ENCODE results near the gene RIT2. TPM values are rescaled to one million over a fixed set of nuclear protein-coding genes. Genes with fewer than 3 reads are reported as not detected.

The RIT2 gene
- total RNA-seq: not detected

DNA sequence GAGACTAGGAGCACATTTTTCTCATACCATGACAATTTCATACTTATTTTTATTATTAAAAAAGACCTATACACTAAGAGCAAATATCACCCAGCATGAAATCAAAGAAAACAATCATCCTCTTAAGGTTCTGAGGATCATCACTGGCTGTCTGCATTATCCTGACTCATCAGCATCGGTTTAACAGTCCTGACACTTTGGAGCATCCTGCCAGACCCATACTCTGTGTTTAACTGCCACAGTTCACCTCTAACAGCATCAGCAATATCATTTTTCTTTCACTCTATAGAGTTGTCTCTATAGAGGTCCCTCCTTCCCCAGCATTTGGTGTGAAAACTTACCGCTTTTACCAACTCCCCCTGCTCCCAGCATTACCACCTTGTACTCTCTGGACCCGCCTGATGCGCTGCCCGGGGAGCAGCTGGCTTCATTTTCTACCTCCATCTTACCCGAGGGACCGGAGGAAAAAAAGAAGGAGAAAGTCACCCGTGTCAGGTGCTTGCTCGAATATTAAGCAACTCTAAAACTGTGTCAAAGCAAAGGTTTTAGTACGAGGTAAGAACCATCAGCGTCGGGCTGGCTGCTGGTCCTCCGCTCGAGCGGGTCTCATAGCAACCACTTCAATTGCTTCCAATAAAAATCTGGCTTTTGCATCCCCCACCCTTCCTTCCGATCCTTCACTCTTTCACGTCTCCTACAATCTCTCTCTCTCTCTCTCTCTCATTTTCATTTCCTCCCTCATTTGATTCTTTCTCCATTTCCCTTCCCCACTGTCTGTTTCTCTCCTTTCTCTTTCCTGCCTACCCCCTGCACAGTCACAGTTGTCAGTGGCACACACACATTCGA lies at the start of gene RIT2:
Gene RIT2, minus strand, starts transcription at position 610 of the 846 bp plus-strand sequence.
- DNase-seq (ENCODE audit: low spot score): no peak
- no peaks in the 10 kb centered on the region for H3K27me3 Mint-ChIP-seq
- peaks cover 3% of the 10 kb centered on the region for H3K9me3 Mint-ChIP-seq
- no peaks in the 10 kb centered on the region for H3K36me3 Mint-ChIP-seq
- H3K4me3 Mint-ChIP-seq: no peak within 1 kb of the TSS
- ATAC-seq: no peak
- no peak within 1 kb of the TSS for H3K27ac Mint-ChIP-seq
- H3K4me1 Mint-ChIP-seq (ENCODE audit: low read depth in 2 of 2): no peaks in the 10 kb centered on the region

DNA sequence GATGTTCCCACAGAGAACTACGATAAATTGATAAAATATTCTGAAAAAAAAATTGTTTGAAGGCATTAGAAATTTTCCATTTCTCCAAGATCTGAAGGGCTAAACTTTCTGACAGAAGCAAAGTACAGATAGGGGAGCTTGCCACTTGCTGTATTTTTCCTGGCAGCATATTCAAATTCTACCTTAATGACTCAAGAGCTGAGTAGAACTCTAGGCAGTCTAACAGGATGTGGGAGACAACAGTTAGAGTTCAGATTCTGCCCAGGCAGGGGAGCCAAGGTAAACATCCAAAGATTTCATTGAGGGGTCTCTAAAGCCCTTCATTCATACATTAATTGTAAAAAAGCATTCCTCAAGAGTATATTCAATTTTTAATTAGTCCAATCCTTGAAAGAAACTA lies 46.0 kb upstream of the RIT2 start:
- Mint-ChIP-seq H3K27me3 (no peaks in the 10 kb centered on the region), H3K4me3 (no peak overlapping the region)

DNA sequence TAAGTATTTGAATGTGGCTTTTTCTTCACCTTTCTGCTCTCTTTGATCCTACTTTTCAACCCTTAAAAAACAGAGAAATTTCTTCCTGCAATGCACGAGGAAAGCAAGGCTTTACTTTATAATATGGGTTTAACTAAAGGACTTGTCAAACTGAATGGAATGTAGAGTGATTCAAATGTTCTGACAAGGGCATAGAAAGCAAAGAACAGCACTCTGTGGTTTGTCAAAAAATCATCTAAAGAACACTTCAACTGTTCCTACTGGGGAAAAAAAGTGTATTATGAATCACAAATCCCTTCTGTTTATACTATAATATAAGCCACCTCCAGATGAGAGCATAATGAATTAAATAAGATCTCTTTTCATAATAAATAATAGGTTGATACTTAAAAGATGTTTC lies 45.0 kb upstream of the RIT2 start:
- H3K4me1 Mint-ChIP-seq (ENCODE audit: low read depth in 2 of 2): no peaks in the 10 kb centered on the region
- H3K27me3 Mint-ChIP-seq: no peaks in the 10 kb centered on the region
- peaks cover 4% of the 10 kb centered on the region for H3K9me3 Mint-ChIP-seq
- no peak for ATAC-seq
- H3K36me3 Mint-ChIP-seq: no peaks in the 10 kb centered on the region
- no peak overlapping the region for H3K4me3 Mint-ChIP-seq
- no peak for DNase-seq (ENCODE audit: low spot score)
- no peak overlapping the region for H3K27ac Mint-ChIP-seq

More for the DNA sequence above, 46.0 kb upstream of the RIT2 start:
- no peak for DNase-seq (ENCODE audit: low spot score)
- no peaks in the 10 kb centered on the region for H3K4me1 Mint-ChIP-seq (ENCODE audit: low read depth in 2 of 2)
- no peak for ATAC-seq
- H3K27ac Mint-ChIP-seq: no peak overlapping the region
- H3K36me3 Mint-ChIP-seq: no peaks in the 10 kb centered on the region
- peaks cover 4% of the 10 kb centered on the region for H3K9me3 Mint-ChIP-seq

DNA sequence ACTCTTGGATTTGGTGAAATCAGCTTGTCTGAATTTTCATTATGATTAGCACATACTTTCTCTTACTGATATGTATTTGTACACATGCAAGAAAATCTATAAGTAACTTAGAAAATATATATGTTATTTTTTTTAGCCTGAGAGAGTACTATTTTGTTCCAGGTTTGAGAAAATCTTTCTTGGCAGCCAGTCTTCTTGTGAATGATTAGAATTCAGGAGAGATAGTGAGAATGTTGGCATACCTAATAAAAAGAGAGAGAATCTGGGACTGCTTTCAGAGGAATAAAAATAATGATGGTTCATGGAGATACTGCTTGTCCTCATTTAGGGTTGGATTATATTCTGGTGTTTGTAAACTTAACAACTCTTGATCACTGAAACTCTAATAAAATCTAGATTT lies 44.4 kb upstream of the RIT2 start:
- ATAC-seq (no peak), DNase-seq (ENCODE audit: low spot score) (no peak)
- Mint-ChIP-seq H3K27me3 (no peaks in the 10 kb centered on the region), H3K4me1 (ENCODE audit: low read depth in 2 of 2) (no peaks in the 10 kb centered on the region), H3K27ac (no peak overlapping the region), H3K36me3 (no peaks in the 10 kb centered on the region), H3K9me3 (peaks cover 4% of the 10 kb centered on the region), H3K4me3 (no peak overlapping the region)

DNA sequence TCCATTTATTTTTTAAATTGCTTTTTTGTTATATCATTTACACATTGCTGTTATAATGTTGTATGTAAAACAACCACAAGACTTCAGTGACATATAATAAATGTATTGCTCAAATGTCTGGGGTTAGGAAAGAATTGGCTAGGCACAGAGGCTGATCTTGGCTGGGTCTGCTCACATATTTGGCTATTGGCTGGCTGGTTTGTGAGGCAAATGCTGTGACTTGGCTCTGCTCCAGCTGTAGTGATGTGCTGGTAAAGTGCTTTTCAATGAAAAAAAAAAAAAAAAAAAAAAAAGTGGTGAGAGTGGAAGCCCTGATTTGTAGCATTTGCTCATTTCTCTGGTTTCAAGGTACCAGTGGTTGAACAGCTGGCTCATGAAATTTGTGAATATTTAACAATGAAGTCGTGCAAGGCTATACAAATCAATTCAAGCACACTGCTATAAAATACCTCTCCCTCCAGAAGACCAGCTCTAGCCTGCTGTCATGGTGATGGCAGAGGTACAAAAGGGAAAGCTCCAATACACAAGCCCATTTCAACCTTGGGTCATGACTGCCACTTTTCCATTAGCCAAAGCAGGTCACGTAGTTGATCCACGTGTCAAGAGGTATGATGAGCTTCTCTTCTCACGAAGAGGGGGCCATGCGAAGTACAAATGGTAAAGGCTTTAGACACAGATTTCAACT lies 43.7 kb upstream of the RIT2 start:
- DNase-seq (ENCODE audit: low spot score) (no peak), ATAC-seq (no peak)
- no peaks in the 10 kb centered on the region for H3K4me1 Mint-ChIP-seq (ENCODE audit: low read depth in 2 of 2)
- H3K36me3 Mint-ChIP-seq: no peaks in the 10 kb centered on the region
- H3K9me3 Mint-ChIP-seq: peaks cover 4% of the 10 kb centered on the region
- no peaks in the 10 kb centered on the region for H3K27me3 Mint-ChIP-seq
- H3K27ac Mint-ChIP-seq: no peak overlapping the region
- H3K4me3 Mint-ChIP-seq: no peak overlapping the region

DNA sequence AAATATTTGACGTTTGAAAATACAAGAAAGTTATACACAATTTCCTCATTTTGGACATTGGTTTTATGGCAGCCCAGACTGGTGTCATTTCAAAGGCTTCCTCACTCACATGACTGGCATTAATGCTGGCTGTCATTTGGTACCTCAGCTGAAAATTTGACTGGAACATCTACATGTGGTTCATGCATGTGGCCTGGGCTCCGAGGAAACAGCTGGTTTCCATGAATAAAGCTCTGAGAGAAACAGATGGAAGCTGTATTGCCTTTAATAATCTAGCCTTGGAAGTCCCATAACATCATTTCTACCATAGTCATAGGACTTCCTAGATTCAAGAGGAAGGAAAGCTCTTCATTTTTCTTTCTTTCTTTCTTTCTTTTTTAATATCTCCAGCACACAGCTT lies 42.9 kb upstream of the RIT2 start:
- H3K27ac Mint-ChIP-seq: no peak overlapping the region
- ATAC-seq (no peak), DNase-seq (ENCODE audit: low spot score) (no peak)
- H3K4me1 Mint-ChIP-seq (ENCODE audit: low read depth in 2 of 2): no peaks in the 10 kb centered on the region
- H3K27me3 Mint-ChIP-seq: no peaks in the 10 kb centered on the region
- H3K4me3 Mint-ChIP-seq: no peak overlapping the region
- no peaks in the 10 kb centered on the region for H3K36me3 Mint-ChIP-seq
- peaks cover 4% of the 10 kb centered on the region for H3K9me3 Mint-ChIP-seq

DNA sequence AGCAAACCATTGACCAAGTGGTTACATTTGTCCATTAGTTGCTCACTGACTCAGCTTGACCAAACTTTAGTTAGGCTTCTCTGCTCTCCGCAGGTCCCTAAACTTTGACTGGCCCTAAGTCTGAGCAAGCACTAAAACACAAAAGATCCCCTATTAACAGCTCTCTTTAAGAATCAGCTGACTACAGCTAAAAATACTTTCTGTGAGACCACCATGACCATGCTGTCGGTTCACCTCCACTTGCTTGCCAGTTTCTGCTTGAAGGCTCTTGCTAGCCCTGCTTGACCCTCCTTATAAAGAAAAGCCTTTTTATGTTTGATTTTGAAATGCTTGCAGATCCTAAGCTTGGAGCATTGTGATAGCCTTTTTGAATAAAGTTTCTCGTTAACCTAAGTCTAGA lies 40.4 kb upstream of the RIT2 start:
- Mint-ChIP-seq H3K27me3 (no peaks in the 10 kb centered on the region), H3K4me1 (ENCODE audit: low read depth in 2 of 2) (no peaks in the 10 kb centered on the region), H3K4me3 (no peak overlapping the region), H3K36me3 (no peaks in the 10 kb centered on the region), H3K9me3 (no peaks in the 10 kb centered on the region), H3K27ac (no peak overlapping the region)
- ATAC-seq: no peak
- DNase-seq (ENCODE audit: low spot score): no peak

DNA sequence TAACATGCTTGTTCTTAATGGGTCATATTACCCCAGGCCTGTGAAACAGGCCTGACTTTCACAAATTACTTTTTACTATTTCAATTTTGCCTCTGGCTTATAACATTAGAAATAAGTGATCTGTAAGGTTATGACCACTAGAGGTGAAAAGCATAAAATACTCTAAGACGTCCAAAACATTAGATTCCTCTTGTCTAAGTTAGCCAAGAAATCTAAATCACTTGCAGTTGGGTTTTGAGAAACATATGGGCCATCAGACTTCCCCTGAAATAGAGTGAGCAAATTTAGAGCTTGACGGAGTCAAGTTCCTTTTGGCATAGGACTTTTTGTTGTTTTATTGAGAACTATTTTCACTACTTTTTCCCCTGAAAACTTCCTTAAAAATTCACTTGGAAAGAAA lies 32.7 kb upstream of the RIT2 start:
- no peaks in the 10 kb centered on the region for H3K27me3 Mint-ChIP-seq
- no peaks in the 10 kb centered on the region for H3K4me1 Mint-ChIP-seq (ENCODE audit: low read depth in 2 of 2)
- no peak overlapping the region for H3K27ac Mint-ChIP-seq
- no peak overlapping the region for H3K4me3 Mint-ChIP-seq
- no peak for ATAC-seq
- no peaks in the 10 kb centered on the region for H3K36me3 Mint-ChIP-seq
- no peak for DNase-seq (ENCODE audit: low spot score)
- peaks cover 7% of the 10 kb centered on the region for H3K9me3 Mint-ChIP-seq

DNA sequence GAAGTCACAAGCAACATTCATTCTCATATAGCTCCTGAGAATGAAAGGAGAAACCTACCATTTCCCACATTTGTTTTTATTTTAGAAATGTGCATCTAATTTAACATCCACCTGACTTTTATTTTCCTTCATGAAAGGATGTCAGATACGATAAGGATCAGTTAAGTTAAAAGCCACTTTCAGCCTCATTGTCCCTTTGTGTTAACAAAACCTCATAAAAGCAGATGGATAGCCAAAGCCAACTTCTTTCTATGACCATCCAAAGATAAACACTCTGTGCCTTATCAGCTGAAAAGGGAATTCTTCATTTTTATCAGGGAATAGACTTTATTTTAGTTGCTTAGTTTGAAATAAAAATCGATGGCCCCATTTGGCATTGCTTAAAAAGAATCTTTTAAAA lies 25.7 kb upstream of the RIT2 start:
- no peak overlapping the region for H3K4me3 Mint-ChIP-seq
- no peaks in the 10 kb centered on the region for H3K4me1 Mint-ChIP-seq (ENCODE audit: low read depth in 2 of 2)
- H3K27ac Mint-ChIP-seq: no peak overlapping the region
- peaks cover 14% of the 10 kb centered on the region for H3K9me3 Mint-ChIP-seq
- ATAC-seq (no peak), DNase-seq (ENCODE audit: low spot score) (no peak)
- H3K27me3 Mint-ChIP-seq: no peaks in the 10 kb centered on the region
- no peaks in the 10 kb centered on the region for H3K36me3 Mint-ChIP-seq

DNA sequence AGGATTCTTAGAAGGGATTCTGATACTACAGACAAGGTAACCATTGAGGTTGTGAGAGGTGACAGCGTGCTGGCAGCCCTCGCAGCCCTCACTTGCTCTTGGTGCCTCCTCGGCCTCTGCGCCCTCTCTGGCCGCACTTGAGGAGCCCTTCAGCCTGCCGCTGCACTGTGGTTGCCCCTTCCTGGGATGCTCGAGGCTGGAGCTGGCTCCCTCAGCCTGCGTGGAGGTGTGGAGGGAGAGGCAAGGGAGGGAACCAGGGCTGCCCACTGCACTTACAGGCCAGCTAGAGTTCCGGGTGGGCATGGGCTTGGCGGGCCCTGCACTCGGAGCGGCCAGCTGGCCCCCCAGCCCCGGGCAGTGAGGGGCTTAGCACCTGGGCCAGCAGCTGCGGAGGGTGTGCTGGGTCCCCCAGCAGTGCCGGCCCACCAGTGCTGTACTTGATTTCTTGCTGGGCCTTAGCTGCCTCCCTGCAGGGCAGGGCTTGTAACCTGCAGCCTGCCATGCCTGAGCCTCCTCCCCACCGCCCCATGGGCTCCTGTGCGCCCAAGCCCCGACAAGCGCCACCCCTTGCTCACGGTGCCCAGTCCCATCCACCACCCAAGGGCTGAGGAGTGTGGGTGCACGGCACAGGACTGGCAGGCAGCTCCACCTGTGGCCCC lies 23.9 kb upstream of the RIT2 start:
- no peak for DNase-seq (ENCODE audit: low spot score)
- Mint-ChIP-seq H3K4me1 (ENCODE audit: low read depth in 2 of 2) (no peaks in the 10 kb centered on the region), H3K27me3 (no peaks in the 10 kb centered on the region), H3K36me3 (no peaks in the 10 kb centered on the region), H3K27ac (no peak overlapping the region), H3K4me3 (no peak overlapping the region), H3K9me3 (peaks cover 17% of the 10 kb centered on the region)
- ATAC-seq: no peak

DNA sequence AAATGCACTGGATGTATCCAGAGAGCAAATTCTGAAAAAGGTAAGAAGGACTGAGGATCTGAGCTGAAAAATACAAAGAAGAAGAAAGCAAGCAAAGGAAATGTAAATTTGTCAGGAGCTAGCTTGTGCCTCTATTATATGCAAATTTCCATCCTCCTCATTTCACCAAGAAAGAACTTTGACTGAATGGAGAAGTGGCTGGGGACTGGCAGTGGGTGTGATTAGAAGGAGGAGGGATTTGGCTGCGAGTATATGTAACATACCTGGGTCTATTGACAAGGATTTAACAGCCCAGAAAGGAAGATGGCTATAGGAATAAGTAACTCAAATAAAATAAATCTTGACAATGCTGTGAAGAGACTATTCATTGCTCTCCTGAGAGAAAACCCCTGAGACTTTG lies 19.4 kb upstream of the RIT2 start:
- peaks cover 17% of the 10 kb centered on the region for H3K9me3 Mint-ChIP-seq
- DNase-seq (ENCODE audit: low spot score): no peak
- no peak overlapping the region for H3K4me3 Mint-ChIP-seq
- H3K4me1 Mint-ChIP-seq (ENCODE audit: low read depth in 2 of 2): no peaks in the 10 kb centered on the region
- no peak overlapping the region for H3K27ac Mint-ChIP-seq
- no peak for ATAC-seq
- no peaks in the 10 kb centered on the region for H3K27me3 Mint-ChIP-seq
- H3K36me3 Mint-ChIP-seq: no peaks in the 10 kb centered on the region

DNA sequence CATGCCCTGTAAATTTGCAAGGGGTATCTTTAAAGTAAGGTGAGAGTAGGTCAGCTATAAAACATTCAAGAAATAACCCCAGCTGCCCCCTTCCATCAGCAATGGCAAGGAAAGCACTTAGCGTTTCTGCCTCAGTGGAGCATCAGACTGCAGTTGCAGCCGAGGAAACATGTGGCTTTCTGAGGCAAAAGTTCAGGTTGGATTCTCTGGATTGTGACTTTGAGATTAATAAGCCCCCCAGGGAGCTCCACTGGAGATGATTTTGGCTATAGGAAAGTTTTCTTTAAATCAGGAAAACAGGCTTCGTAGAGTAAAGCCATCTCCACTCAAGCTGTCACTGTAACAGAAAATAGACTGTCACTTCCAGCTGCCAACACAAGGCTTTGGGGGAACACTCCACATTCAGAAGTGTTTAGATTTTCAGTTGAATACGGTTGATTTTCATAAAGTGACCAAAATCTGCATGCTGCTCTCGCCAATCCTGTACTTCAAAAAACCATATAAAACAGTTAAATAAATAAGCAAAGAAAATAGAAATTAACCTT lies 15.3 kb upstream of the RIT2 start:
- Mint-ChIP-seq H3K27me3 (no peaks in the 10 kb centered on the region), H3K36me3 (no peaks in the 10 kb centered on the region), H3K4me3 (no peak overlapping the region), H3K27ac (no peak overlapping the region), H3K9me3 (peaks cover 25% of the 10 kb centered on the region), H3K4me1 (ENCODE audit: low read depth in 2 of 2) (no peaks in the 10 kb centered on the region)
- DNase-seq (ENCODE audit: low spot score) (no peak), ATAC-seq (no peak)

DNA sequence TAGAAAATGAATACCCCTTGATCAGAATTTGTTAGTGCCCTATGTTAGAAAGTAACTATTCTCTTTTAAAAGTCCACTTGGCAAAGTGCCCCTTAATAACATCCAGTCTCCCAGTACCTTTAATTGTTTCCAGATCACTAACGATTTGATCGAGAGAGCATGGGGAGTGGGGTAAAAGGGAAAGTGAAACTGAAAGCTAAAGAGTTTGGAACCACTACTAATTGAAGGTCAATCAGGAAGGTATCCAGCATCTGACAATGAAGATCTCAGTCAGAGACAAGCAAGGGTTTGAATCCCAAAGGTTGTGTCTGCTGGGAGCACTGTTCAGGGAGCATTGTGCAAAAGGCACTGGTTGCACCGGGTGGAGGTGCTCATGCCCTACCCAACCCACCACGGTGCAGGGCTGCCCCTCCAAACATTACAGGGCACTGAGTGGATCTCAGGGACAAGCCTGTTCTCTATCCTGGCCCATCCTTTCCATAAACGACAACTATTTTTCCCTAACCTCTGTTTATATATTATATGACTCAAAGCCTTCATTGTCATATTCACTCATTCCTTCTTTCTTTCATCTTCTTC lies 14.6 kb upstream of the RIT2 start:
- Mint-ChIP-seq H3K4me3 (no peak overlapping the region), H3K4me1 (ENCODE audit: low read depth in 2 of 2) (no peaks in the 10 kb centered on the region), H3K27me3 (no peaks in the 10 kb centered on the region), H3K9me3 (peaks cover 23% of the 10 kb centered on the region), H3K27ac (no peak overlapping the region), H3K36me3 (no peaks in the 10 kb centered on the region)
- no peak for DNase-seq (ENCODE audit: low spot score)
- ATAC-seq: no peak

DNA sequence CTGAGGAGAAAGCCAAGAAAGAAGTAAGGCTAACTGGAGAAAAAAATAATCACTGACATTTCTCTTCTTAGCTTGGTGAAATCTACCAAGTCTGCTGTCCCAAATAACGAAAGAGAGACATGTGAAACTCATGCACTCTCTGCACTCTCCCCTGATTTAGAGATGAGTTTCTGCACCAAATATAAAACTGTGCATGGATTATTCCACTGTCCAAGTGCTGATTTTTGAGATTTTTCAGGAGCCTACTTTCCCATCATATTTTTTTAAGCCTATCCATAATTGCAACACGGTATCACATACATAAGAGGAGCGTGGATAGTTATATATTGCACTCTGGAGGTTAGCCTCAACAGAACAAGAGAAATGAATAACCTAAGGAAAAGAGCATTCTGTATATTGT lies 10.0 kb upstream of the RIT2 start:
- no peak overlapping the region for H3K27ac Mint-ChIP-seq
- H3K4me1 Mint-ChIP-seq (ENCODE audit: low read depth in 2 of 2): no peaks in the 10 kb centered on the region
- H3K27me3 Mint-ChIP-seq: no peaks in the 10 kb centered on the region
- no peak for ATAC-seq
- H3K9me3 Mint-ChIP-seq: peaks cover 11% of the 10 kb centered on the region
- H3K36me3 Mint-ChIP-seq: no peaks in the 10 kb centered on the region
- no peak for DNase-seq (ENCODE audit: low spot score)
- H3K4me3 Mint-ChIP-seq: no peak overlapping the region
